Stimulated activated CD8-positive, alpha-beta memory T cell treated with anti-CD3 and anti-CD28 coated beads, Interleukin-12 subunit alpha, Interleukin-12 subunit beta, amount 100 ng/mL, for 4 hours (primary cell): ENCODE results near the gene DMRTA2.
"Not testable (repeated sequence)": the region's sequence is repeated elsewhere in the genome, so short reads cannot be mapped to it uniquely, and the experiment has no call there.

ENCODE experiments used
- DNase-seq: peaks from one replicate; pipeline ENCODE4 v3.0.0-alpha.2; 2020; ENCODE audit warnings: low read depth

Gene DMRTA2

GRCh38 chr1:50381551-50381950, 41.7 kb downstream of the DMRTA2 start:
- not testable (repeated sequence) for DNase-seq

- DNase-seq, result no peak
Observed at GRCh38 chr1:50378770-50379169, 44.5 kb downstream of the DMRTA2 start.

GRCh38 chr1:50373532-50373931, 49.7 kb downstream of the DMRTA2 start:
- no peak for DNase-seq

- no peak for DNase-seq
Observed at GRCh38 chr1:50371749-50372148, 51.5 kb downstream of the DMRTA2 start.

- no peak for DNase-seq
Observed at GRCh38 chr1:50369830-50370229, 53.4 kb downstream of the DMRTA2 start.

GRCh38 chr1:50369008-50369634, 54.1 kb downstream of the DMRTA2 start:
- no peak for DNase-seq

- no peak for DNase-seq
Observed at GRCh38 chr1:50368179-50369007, 54.9 kb downstream of the DMRTA2 start.
